Ascending aorta (tissue), 2 donors: ENCODE data around the gene TM7SF3. TPM values are rescaled to one million over a fixed set of nuclear protein-coding genes. Genes with fewer than 3 reads are reported as not detected.
"Not testable (repeated sequence)": the region's sequence is repeated elsewhere in the genome, so short reads cannot be mapped to it uniquely, and the experiment has no call there.

Source experiments
- DNase-seq, 2 donors: peaks; one replicate each; pipeline ENCODE4 v3.0.0-alpha.2; 2019; ENCODE audit warnings: low spot score in 2 of 2
- H3K27ac ChIP-seq, 2 donors: fragments of 200-600 bp; sonication (generic); one replicate each; pipeline ENCODE4 v1.5.1; 2016 to 2017; ENCODE audit warnings: mild to moderate bottlenecking in 1 of 2
- H3K27me3 ChIP-seq: fragments of 200-600 bp; sonication (generic); one replicate; pipeline ENCODE4 v1.5.1; 2017
- H3K36me3 ChIP-seq, 2 donors: fragments of 200-600 bp; sonication (generic); one replicate each; pipeline ENCODE4 v1.5.1; 2016
- H3K4me1 ChIP-seq, 2 donors: fragments of 200-600 bp; sonication (generic); one replicate each; pipeline ENCODE4 v1.5.1; 2016 to 2017; ENCODE audit warnings: mild to moderate bottlenecking in 1 of 2
- H3K4me3 ChIP-seq, 2 donors: fragments of 200-600 bp; sonication (generic); one replicate each; pipeline ENCODE4 v1.5.1; 2016 to 2017; ENCODE audit warnings: mild to moderate bottlenecking in 1 of 2
- H3K9me3 ChIP-seq, 2 donors: fragments of 200-600 bp; sonication (generic); one replicate each; pipeline ENCODE4 v1.5.1; 2016
- intact Hi-C: fragments of 100-400 bp; cut with DNase I; formaldehyde crosslinking; loops from one replicate; pipeline ENCODE4 v1.15.1; 2023
- total RNA-seq: library from RNA; depleted of rRNA; stranded (reverse); fragments of >200 nt; gene quantifications from one replicate; pipeline ENCODE4 v1.1.0, GENCODE V29; 2016
- TF ChIP-seq, protein P1 (sequence below), 3 experiments: fragments of 200-600 bp in 2 of 3; fragments of 450-650 bp in 1 of 3; sonication (generic) in 2 of 3; IDR thresholded peaks; one replicate each; pipeline ENCODE4 v1.5.1; 2016 to 2019; ENCODE audit warnings: antibody characterized with exemption in 3 of 3, mild to moderate bottlenecking in 1 of 3, moderate library complexity in 1 of 3

TM7SF3 gene
- total RNA-seq, 1 donor from 2014 or later, result 213 TPM

DNA sequence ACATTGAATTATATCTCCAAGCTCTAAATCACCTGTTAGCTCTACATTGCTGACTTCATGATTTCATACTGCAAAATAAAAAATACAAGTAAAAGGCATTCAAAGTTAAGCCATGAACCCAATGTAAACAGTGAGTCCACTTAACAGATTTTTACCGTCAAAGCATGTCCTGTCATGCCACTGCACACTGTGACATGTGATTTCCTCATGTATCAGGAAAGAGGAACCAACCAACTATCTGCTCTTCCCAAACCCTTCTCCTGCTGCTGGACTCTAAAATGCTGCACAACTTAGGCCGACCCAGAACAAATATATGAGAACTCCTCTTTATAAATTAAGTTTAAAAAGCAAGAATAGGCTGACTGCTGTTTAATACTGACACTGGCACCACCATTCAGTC, 37.5 kb downstream of the TM7SF3 start:
- peaks cover 37 to 52% of the 10 kb centered on the region in 2 donors for H3K36me3 ChIP-seq
- no peaks in the 10 kb centered on the region for H3K4me1 ChIP-seq
- no peak for DNase-seq
- H3K27ac ChIP-seq, result no peak overlapping the region
- TF ChIP-seq, protein P1, sequence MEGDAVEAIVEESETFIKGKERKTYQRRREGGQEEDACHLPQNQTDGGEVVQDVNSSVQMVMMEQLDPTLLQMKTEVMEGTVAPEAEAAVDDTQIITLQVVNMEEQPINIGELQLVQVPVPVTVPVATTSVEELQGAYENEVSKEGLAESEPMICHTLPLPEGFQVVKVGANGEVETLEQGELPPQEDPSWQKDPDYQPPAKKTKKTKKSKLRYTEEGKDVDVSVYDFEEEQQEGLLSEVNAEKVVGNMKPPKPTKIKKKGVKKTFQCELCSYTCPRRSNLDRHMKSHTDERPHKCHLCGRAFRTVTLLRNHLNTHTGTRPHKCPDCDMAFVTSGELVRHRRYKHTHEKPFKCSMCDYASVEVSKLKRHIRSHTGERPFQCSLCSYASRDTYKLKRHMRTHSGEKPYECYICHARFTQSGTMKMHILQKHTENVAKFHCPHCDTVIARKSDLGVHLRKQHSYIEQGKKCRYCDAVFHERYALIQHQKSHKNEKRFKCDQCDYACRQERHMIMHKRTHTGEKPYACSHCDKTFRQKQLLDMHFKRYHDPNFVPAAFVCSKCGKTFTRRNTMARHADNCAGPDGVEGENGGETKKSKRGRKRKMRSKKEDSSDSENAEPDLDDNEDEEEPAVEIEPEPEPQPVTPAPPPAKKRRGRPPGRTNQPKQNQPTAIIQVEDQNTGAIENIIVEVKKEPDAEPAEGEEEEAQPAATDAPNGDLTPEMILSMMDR (IDR thresholded peaks at IDR 0.05), result no peak
- no peaks in the 10 kb centered on the region for H3K9me3 ChIP-seq
- H3K27me3 ChIP-seq, result no peaks in the 10 kb centered on the region
- intact Hi-C loops, result no loop called here
- H3K4me3 ChIP-seq, result no peak overlapping the region

DNA sequence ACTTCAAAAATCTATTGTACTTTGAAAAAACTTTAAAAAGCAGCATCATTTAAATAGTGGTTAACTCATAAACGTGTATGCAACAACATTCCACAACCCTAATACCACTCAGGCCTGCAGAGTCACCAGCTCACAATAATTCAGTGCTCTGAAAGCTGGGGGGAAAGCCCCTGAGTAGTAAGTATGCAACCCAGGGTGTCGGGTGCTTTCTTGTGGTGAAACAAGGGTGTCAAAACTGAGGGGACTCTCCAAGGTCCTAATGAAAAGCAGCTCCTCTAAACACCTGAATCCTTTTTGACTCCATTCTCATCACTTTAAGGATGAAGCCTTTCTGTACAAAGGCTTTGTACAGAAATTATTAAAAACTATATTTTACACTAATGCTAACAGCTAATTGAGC, 42.2 kb downstream of the TM7SF3 start:
- H3K4me3 ChIP-seq, result no peak overlapping the region
- H3K9me3 ChIP-seq, result no peaks in the 10 kb centered on the region
- no peaks in the 10 kb centered on the region for H3K27me3 ChIP-seq
- H3K36me3 ChIP-seq, result peaks cover 32 to 51% of the 10 kb centered on the region in 2 donors
- TF ChIP-seq, protein P1 (IDR thresholded peaks at IDR 0.05), result no peak
- no peak overlapping the region for H3K27ac ChIP-seq
- no peaks in the 10 kb centered on the region for H3K4me1 ChIP-seq
- intact Hi-C loops, result no loop called here
- no peak for DNase-seq

GRCh38 chr12:26970136-26970535, 44.0 kb downstream of the TM7SF3 start:
- intact Hi-C loops, result no loop called here
- TF ChIP-seq, protein P1 (IDR thresholded peaks at IDR 0.05), result no peak
- Histone ChIP-seq H3K4me3 (no peak overlapping the region), H3K36me3 (peaks cover 26 to 50% of the 10 kb centered on the region in 2 donors), H3K4me1 (no peaks in the 10 kb centered on the region), H3K27ac (no peak overlapping the region), H3K9me3 (no peaks in the 10 kb centered on the region), H3K27me3 (no peaks in the 10 kb centered on the region)
- DNase-seq, result no peak

- Histone ChIP-seq H3K36me3 (peaks cover 21 to 44% of the 10 kb centered on the region in 2 donors), H3K27ac (no peak overlapping the region), H3K27me3 (no peaks in the 10 kb centered on the region)
Observed at GRCh38 chr12:26966842-26967241, 47.3 kb downstream of the TM7SF3 start.

DNA sequence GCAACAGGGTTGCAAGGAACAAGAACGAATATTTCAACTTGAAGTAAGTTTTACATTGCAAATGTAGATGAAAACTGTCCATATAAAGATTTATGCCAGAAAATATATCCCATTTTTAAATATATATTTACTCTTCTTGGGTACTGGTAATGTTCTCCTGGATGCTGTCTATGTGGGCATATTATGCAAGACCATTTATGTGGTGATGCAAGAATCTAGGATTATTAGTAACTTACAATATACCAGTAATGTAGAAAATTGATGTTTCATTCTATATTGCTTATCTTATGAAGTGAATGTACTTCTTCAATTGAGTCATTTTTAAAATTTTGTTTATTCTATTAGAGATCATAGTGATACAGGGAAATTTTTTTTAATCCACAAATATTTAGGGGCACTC, 50.8 kb downstream of the TM7SF3 start:
- intact Hi-C loops, result no loop called here
- DNase-seq, result no peak
- TF ChIP-seq, protein P1 (IDR thresholded peaks at IDR 0.05), result no peak
- Histone ChIP-seq H3K4me1 (no peaks in the 10 kb centered on the region), H3K9me3 (no peaks in the 10 kb centered on the region), H3K27ac (no peak overlapping the region), H3K27me3 (no peaks in the 10 kb centered on the region), H3K4me3 (no peak overlapping the region), H3K36me3 (peaks cover 28 to 45% of the 10 kb centered on the region in 2 donors)

More at GRCh38 chr12:26966842-26967241, 47.3 kb downstream of the TM7SF3 start:
- intact Hi-C loops, result no loop called here
- Histone ChIP-seq H3K4me1 (no peaks in the 10 kb centered on the region), H3K9me3 (no peaks in the 10 kb centered on the region), H3K4me3 (no peak overlapping the region)
- no peak for DNase-seq
- TF ChIP-seq, protein P1 (IDR thresholded peaks at IDR 0.05), result no peak

DNA sequence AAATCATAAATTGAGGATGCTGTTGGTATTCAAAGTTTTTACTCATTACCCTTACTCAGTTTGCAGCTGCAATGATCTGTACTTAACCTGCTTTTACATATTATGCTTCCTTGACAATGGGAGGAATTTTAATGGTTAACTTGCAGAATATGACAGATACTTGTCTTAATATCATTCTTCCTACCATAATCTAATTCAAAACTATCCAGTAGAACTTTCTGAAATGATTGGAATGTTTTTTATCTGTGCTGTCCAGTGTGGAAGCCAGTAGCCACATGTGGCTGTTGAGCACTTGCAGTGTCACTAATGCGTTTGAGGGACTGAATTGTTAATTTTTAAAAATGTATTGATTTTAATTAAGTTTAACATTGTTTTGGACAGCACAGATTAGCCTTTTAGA, 52.4 kb downstream of the TM7SF3 start:
- intact Hi-C loops, result no loop called here
- TF ChIP-seq, protein P1 (IDR thresholded peaks at IDR 0.05), result no peak
- peaks cover 34 to 55% of the 10 kb centered on the region in 2 donors for H3K36me3 ChIP-seq

GRCh38 chr12:26961391-26961790, 52.8 kb downstream of the TM7SF3 start:
- intact Hi-C loops, H3K9me3 ChIP-seq, H3K27me3 ChIP-seq, DNase-seq, H3K27ac ChIP-seq, H3K4me1 ChIP-seq, H3K4me3 ChIP-seq: not testable (repeated sequence)
- H3K36me3 ChIP-seq, result peaks cover 38 to 57% of the 10 kb centered on the region in 2 donors

More for the DNA sequence above, 52.4 kb downstream of the TM7SF3 start:
- H3K9me3 ChIP-seq, result no peaks in the 10 kb centered on the region
- H3K4me3 ChIP-seq, result no peak overlapping the region
- H3K27me3 ChIP-seq, result no peaks in the 10 kb centered on the region
- no peak overlapping the region for H3K27ac ChIP-seq
- no peaks in the 10 kb centered on the region for H3K4me1 ChIP-seq
- DNase-seq, result no peak
